ENCODE measurements around the gene TAAR2.
A peak's percentile ranks its signal among the peaks of the same experiment; 100 is the strongest.
"Not testable (repeated sequence)": the region's sequence is repeated elsewhere in the genome, so short reads cannot be mapped to it uniquely, and the experiment has no call there.

Gene TAAR2, protein sequence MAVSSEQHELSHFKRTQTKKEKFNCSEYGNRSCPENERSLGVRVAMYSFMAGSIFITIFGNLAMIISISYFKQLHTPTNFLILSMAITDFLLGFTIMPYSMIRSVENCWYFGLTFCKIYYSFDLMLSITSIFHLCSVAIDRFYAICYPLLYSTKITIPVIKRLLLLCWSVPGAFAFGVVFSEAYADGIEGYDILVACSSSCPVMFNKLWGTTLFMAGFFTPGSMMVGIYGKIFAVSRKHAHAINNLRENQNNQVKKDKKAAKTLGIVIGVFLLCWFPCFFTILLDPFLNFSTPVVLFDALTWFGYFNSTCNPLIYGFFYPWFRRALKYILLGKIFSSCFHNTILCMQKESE

DNA sequence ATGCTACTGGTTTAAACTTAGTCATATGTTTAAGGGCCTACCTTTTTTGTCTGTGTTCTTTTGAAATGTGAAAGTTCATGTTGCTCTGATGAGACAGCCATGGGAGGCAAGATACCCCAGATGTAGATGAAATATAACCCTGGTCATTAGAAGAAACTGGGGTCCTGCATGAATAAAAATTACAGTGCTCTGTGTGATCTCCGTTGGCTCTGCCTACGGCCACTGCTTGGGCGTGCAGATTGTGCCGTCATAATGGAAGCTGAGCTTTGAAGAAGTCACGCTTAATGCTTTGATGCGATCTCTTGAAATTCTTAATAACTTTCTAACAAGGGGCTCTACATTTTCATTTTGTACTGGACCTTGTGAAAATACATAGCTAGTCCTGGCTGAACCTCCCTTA, at the start of gene TAAR2:
TAAR2 (minus strand) TSS at position 101 of the 400 bp plus-strand sequence; CDS start at position 101, 0 bp downstream.
- DNase-seq, result no peak

DNA sequence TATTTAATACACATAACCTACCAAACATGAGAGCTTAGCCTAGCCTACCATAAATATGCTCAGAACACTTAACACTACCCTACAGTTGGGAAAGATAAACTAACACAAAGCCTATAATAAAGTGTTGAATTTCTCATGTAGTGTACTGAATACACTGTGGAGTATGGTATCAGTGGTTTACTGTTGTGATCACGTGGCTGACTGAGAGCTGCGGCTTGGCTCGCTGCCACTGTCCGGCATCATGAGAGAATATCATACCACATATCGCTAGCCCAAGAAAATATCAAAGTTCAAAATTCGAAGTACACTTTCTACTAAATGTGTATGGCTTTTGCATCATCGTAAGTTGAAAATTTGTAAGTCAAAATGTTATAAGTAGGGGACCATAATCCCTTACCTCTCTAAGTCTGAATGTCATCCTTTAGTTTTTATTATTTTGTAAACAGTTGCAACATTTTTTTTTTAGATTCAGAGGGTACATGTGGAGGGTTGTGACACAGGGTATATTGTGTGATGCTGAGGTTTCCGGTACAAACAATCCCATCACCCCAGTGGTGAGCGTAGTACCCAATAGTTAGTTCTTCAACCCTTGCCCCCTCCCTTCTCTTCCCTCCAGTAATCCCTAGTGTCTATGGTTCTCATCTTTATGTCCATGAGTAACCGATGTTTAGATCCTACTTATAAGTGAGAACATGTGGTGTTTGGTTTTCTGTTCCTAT, 49.5 kb upstream of the TAAR2 start:
- no peak for DNase-seq

DNA sequence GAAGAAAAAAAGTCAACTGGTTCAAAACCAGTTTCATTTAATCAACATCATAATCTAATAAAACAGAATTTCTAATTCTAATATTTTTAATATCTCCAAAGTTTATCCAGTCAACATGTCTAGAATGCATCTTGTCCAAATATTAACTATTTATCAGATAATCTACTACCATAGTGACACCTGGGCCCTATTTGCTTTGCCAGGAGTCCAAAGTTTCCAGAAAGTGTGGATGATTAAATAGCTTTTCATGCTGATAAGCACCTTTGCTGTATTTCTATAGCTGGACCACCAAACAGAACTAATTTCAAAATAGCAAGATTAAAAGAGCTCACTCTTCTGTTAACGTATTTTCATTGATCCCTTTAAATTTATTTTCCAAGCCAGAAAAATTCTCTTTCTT, 47.2 kb upstream of the TAAR2 start:
- no peak for DNase-seq

DNA sequence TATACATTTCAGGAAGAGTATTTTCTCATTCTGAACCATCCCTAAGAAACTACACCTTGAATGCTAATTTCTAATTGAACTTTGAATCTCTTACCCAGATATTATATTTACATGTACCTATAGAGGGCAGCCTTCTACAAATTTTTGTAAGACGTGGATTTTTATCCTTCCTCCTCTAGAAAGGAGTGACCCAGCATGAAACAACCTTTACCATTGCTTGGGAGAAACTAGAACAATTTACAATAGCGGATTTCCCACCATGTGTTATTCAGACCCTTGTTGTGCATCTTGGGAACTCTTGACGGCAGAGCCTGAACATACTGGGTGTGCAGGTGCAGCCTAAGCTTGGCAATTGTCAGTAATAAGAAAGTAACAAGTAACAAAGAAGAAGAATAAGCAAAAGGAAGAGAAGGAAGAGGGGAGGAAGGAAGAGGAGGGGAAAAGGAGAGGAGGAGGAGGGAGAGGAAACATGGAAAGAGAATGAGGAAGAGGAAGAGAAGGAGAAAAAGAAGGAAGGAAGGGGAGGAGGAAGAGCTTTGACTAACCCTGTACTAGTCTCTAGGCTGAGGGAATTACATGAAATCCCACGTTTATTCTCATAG, 45.7 kb upstream of the TAAR2 start:
- peak; percentile 9 for DNase-seq

DNA sequence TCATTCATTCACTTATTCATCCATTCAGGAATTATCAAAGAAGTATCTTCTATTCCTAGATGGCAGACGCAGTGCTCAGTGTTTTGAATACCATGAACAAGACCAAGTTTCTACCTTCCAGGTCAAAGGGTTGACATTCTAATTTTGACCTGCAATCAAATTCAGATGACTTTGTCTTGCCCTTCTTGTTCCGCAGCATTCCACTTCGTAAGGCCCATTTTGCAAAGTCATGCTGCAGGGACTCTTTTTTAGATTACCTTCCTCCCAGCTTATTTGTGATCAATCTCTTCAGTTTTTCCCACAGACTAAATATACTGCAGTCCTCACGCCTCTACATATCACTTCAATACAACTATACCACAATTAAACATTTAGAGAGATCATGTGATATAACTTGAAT, 42.0 kb upstream of the TAAR2 start:
- DNase-seq, result no peak

DNA sequence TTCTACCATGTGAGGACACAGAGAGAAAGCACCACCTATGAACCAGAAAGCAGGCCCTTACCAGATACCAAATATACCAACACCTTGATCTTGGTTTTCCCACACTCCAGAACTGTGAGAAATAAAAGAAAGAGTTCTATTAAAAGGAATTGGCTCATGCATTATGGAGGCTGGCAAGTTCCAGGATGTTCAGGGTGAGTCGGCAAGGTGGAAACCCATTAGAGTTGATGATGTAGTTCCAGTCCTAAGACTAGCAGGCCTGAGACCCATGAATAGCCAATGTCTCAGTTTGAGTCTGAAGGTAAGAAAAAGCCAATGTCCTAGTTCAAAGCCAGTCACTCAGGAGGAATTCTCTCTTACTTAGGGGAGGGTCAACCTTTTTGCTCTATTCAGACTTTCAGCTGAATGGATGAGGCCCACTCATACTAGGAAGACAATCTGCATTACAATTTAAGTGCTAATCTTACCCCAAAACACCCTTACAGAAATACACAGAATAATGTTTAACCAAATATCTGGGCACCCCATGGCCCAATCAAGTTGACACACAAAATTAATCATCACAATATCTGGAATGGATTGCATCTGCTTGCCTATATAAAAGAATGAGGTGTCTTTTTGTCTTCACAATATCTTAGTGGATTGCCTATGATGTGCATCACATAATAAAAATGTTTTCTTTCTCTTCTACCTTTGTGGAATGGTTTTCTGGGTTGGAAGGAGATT, 40.4 kb upstream of the TAAR2 start:
- DNase-seq, result no peak

DNA sequence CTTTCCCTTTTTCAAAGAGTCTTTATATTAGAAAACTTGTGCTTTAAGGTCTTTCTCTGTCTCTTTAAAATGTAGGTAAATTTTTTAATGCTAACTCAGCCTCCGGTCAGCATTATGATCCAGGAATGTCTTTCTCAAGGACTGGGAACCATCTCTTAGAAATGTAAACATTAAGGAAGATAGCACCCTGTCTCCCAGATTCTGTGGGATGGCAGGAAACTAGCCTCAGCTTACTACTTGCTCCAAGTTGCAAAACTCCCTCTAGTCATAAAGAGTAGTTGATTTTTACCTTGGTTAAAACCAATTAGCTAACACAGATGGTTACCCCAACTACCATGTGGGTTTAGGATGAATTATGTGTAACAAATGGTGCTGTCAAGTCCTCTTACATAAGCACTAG, 39.6 kb upstream of the TAAR2 start:
- DNase-seq, result no peak

DNA sequence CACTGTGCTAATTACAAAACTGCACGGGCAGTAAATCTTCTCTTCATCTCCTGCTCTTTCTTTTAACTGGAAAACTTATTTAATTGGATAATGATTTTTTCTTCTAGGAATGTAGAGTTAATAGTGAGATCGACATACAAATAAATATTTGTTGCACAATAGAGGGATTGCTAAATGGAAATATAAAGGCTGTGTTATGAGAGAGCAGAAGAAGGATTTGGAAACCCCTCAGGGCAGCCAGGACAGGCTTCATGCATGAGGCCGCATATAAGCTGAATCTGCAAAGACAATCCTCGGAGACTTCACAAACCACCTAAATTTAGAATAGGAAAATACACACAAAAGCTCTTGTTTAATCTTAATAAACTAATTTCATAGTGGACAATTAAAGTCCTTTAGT, 37.8 kb upstream of the TAAR2 start:
- DNase-seq, result no peak

DNA sequence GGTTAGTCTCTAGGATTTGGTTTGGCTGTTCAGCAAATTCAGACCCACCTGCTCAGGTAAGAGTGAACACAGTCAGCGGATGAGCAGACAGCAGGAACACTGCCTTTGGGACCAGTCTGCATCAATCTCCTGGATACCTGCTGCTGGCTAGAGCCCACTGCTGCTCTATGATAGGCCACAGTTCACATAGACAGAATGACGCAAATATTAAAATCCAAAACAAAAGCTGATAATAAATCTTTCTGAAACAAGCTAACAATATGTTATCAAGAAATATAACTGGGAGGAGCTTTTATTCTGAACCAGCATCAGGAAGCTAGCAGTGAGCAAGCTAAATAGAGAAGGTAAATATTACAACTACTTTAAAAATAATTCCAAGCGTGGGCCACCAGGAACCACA, 35.0 kb upstream of the TAAR2 start, which contains the start of gene TAAR1:
TAAR1 (minus strand) TSS at position 101 of the 400 bp plus-strand sequence. CDS start 13,179 bp downstream, outside the sequence.
- no peak for DNase-seq

DNA sequence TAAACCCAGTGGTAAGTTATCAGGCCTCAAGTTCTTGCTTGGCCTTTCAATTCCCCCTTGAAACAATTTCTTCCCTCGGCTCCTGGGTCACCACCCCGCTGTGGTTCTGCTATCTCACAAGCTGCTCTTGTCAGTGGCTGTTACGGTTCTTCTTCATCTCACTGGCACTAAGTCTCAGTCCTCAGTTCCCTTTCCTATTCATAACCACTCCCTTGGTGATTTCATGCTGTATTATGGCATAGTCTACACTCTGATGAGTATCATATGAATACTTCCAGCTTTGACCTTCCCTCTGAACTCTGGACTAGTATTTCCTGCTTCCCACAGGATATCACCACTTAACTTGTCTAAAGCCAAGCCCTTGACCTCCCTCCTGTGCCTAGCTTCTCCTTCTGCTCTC, 27.0 kb upstream of the TAAR2 start:
- DNase-seq, result no peak

DNA sequence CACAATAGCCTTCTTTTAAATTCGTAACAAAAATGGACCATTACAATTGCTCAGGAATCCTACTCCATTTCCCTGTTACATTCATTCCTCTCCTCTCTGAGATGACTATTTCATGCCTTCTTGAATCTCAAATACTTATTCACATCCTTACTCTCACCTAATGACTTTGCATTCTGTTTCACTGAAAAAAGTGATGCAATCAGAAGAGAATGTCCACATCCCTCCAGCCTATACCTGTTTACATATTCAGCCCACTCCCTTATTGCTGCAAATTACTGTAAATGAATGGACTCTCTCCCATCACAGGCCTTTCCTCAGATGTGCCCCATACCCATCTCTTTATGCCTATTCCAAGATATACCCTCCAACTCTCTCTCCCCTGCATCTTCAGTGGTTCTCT, 26.4 kb upstream of the TAAR2 start:
- DNase-seq, result no peak

DNA sequence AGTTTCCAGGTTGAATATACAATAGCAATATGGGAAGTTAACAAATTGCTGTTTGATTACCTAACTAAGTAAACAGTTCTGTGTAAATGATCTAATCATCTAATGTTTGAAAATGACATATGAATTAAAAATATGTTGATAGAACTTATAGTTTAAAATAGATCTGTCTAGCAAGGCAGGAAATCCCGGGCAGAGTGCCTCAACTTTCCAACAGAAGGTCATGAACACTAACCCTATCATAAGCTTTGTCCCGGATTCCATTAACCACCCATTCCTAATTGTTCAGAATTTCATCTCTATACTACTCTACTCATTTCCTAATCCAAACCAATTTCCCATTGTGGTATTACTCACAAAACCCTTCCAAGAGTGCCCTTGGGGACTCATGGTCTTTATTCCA, 24.8 kb upstream of the TAAR2 start:
- DNase-seq, result no peak

DNA sequence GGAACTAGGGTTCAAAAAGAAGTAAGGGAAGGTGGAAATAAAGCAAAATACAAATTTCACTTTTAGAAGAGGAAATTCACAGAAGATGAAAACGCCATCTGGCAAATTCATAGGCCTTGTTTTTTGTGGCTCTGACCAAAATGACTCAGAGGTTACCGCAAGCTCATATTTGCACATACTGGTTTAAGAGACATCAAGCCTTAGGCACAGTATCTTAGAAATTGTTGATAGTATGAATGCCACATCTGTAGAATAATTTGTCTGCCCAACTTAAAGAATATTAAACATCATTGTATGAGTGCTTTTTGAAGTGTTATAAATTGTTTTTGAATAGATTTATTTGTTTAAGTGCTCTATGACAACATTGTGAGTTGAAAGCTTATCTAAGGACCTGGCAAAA, 24.3 kb upstream of the TAAR2 start:
- DNase-seq, result no peak

DNA sequence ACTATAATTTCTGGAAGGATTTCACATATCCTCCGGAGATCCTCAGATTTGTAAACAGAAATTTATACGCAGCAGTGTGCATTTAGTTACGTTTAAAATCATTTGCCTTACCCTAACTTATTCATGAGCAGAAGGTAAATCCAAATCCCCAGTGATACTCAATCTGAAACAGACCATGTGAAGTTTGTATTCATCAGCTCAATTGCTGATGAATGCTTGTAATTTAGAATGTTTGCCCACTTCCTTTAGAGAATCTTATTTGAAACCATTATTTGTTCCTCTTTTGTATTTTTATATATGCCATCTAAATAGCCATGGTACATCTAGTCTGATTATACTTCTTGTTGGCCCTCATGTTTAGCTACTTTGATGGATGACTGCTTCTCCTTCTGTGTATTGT, 19.5 kb upstream of the TAAR2 start:
- no peak for DNase-seq

DNA sequence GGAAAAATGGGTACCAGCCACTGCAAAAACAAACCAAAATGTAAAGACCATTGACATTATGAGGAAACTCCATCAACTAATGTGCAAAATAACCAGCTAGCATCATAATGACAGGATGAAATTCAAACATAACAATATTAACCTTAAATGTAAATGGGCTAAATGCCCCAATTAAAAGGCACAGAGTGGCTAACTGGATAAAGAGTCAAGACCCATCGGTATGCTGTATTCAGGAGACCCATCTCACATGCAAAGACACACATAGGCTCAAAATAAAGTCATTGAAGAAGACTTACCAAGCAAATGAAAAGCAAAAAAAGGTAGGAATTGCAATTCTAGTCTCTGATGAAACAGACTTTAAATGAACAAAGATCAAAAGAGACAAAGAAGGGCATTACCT, 13.1 kb upstream of the TAAR2 start:
- DNase-seq, result not testable (repeated sequence)

DNA sequence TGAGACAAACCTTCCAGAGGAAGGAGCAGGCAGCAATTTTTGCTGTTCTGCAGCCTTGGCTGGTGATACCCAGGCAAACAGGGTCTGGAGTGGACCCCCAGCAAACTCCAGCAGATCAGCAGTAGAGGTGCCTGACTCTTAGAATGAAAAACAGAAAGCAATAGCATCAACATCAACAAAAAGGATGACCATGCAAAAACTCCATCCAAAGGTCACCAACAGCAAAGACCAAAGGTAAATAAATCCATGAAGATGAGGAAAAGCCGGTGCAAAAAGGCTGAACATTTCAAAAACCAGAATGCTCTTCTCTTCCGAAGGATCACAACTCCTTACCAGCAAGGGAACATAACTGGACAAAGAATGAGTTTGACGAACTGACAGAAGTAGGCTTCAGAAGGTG, 11.8 kb upstream of the TAAR2 start:
- not testable (repeated sequence) for DNase-seq

DNA sequence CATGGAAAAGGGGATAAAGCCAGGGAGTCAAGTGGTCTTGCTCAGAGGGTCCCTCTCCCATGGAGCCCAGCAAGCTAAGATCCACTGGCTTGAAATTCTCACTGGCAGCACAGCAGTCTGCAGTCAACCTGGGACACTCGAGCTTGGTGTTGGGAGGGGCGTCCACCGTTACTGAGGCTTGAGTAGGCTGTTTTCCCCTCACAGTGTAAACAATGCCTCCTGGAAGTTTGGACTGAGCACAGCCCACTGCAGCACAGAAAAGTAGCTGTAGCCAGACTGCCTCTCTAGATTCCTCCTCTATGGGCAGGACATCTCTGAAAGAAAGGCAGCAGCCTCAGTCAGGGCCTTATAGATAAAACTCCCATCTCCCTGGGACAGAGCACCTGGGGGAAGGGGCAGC, 11.2 kb upstream of the TAAR2 start:
- not testable (repeated sequence) for DNase-seq

DNA sequence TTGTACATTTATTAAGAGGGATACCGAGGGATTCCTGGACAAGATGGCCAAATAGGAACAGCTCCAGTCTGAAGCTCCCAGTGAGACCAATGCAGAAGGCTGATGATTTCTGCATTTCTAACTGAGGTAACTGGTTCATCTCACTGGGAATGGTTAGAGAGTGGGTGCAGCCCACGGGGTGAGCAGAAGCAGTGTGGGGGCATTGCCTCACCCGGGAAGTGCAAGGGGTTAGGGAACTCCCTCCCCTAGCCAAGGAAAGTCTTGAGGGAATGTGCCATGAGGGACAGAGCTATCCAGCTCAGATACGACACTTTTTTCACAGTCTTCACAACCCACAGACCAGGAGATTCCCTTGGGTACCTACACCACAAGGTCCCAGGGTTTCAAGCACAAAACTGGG, 10.7 kb upstream of the TAAR2 start:
- DNase-seq, result no peak

DNA sequence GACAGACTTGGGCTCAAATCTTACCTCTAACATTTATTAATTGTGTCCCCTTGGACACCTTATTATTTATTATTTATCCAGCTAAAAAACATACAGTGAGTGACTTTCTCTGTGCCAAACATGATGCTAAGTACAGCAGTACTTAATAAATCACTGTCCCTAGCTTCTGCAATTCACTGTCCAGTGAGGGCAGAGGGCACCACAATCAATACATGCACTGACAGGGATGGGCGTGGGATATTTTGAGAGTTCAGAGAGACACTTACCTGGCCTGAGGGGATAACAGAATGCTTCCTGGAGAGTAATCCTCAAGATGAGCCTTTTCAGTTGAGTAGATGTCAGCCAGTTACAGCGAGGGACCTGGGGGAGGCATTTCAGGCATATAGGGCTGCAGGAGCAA, 9.3 kb upstream of the TAAR2 start:
- DNase-seq, result no peak

DNA sequence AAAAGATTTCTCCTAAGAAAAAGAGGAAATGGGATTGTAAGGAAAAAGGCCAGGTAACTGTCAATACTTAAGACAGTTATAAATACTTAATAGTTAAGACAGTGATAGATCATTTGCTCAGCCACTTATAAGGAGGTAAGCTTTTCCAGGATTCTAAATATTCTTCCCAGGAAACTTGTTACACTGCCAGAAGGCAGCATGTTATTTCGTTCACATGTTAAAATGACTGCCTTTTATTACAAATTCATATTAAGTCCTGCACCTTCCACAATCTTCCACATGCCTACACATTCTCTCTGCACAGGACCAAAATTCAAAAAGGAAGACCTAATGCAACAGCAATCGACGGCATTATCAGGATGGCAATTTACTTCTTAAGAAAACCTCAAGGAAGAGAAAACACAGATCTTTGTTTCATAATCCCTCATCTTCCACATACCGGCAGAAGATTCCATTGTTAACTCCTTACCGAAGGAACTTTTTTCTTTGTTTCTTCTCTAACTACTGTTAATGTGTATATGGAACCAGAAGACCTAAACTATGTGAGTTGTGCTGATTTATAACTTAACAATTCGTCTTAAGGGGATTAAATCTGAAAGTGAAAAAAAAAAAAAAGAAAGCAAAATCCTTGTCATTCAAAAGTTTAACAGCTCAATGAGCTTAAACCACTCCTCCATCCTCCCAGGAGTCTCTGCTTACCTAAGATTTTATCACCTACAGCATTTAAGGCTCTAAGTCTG, 799 bp downstream of the TAAR2 start:
- DNase-seq, result no peak

DNA sequence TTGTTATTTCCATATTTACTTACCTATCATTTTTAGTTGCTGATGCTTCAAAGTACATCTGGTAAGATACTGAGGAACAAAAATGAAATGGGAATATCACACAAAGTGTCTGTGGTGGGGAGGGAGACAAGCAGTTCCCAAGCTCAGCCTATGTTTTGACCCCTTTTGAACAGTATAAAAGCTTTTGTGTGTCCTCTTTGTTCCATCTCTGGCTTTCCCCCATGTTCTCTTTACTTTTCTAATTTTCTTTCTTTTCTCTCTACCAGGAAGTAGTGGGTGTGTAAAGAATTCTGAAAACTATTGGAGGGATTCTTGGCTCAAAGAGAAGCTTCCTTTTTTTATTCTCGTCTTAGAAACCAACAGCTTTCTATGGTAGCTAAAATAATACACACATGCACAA, 7.4 kb downstream of the TAAR2 start:
- DNase-seq, result no peak

DNA sequence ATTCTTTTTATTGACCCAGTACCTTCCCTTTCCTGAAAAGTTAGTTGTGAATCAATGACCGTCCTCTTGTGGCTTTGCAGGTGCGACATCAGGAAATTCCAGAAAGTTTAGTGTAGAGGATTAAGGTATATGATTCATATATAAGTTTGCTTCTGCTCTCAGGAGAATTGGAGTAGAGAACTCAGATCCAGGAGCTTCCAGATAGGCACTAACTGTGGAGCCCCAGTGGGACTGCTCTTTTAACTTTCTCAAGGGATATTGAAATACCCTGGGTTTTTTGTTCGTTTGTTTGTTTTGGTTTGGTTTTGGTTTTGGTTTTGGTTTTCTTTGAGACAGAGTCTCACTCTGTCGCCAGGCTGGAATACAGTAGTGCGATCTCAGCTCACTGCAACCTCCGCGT, 9.5 kb downstream of the TAAR2 start:
- DNase-seq, result no peak

Measured in DMS79 treated with DMSO at 0.1 percent for 48 hours (cell line).